DND-41 (cell line): ENCODE measurements around the gene GFI1B.
"Not testable (repeated sequence)": the region's sequence is repeated elsewhere in the genome, so short reads cannot be mapped to it uniquely, and the experiment has no call there.

Experiments used
- ATAC-seq: fragments of 200-7000 bp; cut with Tn5 transposase; 3 replicates; pipeline ENCODE4 v1.9.1; 2021; ENCODE audit warnings: low read depth; ENCODE audit not compliant: insufficient read depth
- DNase-seq: peaks from one replicate; pipeline ENCODE4 v3.0.0-alpha.2; 2020
- H2AFZ ChIP-seq: 2 replicates; pipeline ENCODE4 v1.6.0; 2012; ENCODE audit warnings: low read depth, low read length
- H3K27ac ChIP-seq: 2 replicates; pipeline ENCODE4 v1.5.1; 2012; ENCODE audit warnings: low read length, inconsistent platforms
- H3K27me3 ChIP-seq: fragments of 200-600 bp; sonication (generic); 2 replicates; pipeline ENCODE4 v1.6.0; 2012; ENCODE audit warnings: low read length, mild to moderate bottlenecking, inconsistent platforms; ENCODE audit not compliant: insufficient read depth, poor library complexity
- H3K36me3 ChIP-seq: 2 replicates; pipeline ENCODE4 v1.5.1; 2012; ENCODE audit warnings: low read length, inconsistent platforms; ENCODE audit not compliant: insufficient read depth
- H3K4me1 ChIP-seq: 2 replicates; pipeline ENCODE4 v1.5.1; 2012; ENCODE audit warnings: mild to moderate bottlenecking, low read length; ENCODE audit not compliant: insufficient read depth
- H3K4me2 ChIP-seq: 2 replicates; pipeline ENCODE4 v1.6.0; 2012; ENCODE audit warnings: mild to moderate bottlenecking, moderate library complexity, low read length, inconsistent platforms; ENCODE audit not compliant: insufficient read depth
- H3K4me3 ChIP-seq, 2 experiments: fragments of 200-600 bp in 1 of 2; shearing (Covaris generic) in 1 of 2; 2 replicates each; pipeline ENCODE4 v1.5.1; 2012 to 2016; ENCODE audit warnings: inconsistent platforms in 2 of 2, low read length in 2 of 2, mild to moderate bottlenecking in 2 of 2, low read depth in 1 of 2, moderate library complexity in 1 of 2
- H3K79me2 ChIP-seq: 2 replicates; pipeline ENCODE4 v1.6.0; 2012; ENCODE audit warnings: low read length, inconsistent platforms; ENCODE audit not compliant: insufficient read depth
- H3K9ac ChIP-seq: 2 replicates; pipeline ENCODE4 v1.6.0; 2012; ENCODE audit warnings: low read depth, mild to moderate bottlenecking, inconsistent platforms, low read length, moderate library complexity
- H3K9me3 ChIP-seq: 2 replicates; pipeline ENCODE4 v1.5.1; 2012; ENCODE audit warnings: low read length, moderate library complexity, mild to moderate bottlenecking, inconsistent platforms; ENCODE audit not compliant: insufficient read depth, severe bottlenecking
- H4K20me1 ChIP-seq: 2 replicates; pipeline ENCODE4 v1.6.0; 2012; ENCODE audit warnings: low read length; ENCODE audit not compliant: insufficient read depth
- EZH2 ChIP-seq: IDR thresholded peaks from 3 replicates; pipeline ENCODE4 v1.6.1; 2012; ENCODE audit warnings: borderline replicate concordance, low read depth, mild to moderate bottlenecking, moderate library complexity, low read length, inconsistent platforms; ENCODE audit not compliant: severe bottlenecking
- TF ChIP-seq, protein P1 (sequence below): IDR thresholded peaks from 2 replicates; pipeline ENCODE4 v1.5.1; 2012; ENCODE audit warnings: borderline replicate concordance, low read length, moderate library complexity, mild to moderate bottlenecking; ENCODE audit not compliant: poor library complexity, severe bottlenecking; ENCODE audit errors: extremely low read depth

GFI1B gene

DNA sequence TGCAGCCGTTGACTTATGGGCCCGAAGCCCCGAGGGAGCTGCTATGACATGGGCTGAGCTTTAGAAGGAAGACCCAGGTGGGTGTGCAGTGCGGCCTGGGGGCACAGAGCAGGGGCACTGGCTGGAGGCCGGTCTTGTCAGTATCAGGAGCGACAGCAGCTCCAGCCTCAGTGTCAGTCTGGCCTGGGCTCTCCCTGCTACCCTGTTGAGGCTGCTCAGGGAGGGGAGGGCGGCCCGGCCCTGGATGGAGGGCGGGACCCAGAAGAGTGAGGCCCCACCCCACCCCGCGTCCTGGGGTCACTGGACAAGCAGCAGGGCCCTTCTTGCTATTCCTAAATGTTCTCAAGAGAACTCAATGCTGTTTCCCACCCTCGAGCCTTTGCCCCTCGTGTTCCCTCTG is 18.0 kb downstream of the GFI1B start:
- Histone ChIP-seq H3K4me3 (no peak overlapping the region), H3K4me2 (no peak overlapping the region), H3K9me3 (no peaks in the 10 kb centered on the region), H3K27me3 (peaks cover 8% of the 10 kb centered on the region), H3K79me2 (no peaks in the 10 kb centered on the region), H3K36me3 (no peaks in the 10 kb centered on the region), H3K4me1 (no peaks in the 10 kb centered on the region), H4K20me1 (no peaks in the 10 kb centered on the region), H2AFZ (no peak overlapping the region), H3K9ac (no peak overlapping the region), H3K27ac (no peak overlapping the region)
- DNase-seq (no peak), ATAC-seq (no peak)
- TF ChIP-seq EZH2: no peak
- TF ChIP-seq, protein P1, sequence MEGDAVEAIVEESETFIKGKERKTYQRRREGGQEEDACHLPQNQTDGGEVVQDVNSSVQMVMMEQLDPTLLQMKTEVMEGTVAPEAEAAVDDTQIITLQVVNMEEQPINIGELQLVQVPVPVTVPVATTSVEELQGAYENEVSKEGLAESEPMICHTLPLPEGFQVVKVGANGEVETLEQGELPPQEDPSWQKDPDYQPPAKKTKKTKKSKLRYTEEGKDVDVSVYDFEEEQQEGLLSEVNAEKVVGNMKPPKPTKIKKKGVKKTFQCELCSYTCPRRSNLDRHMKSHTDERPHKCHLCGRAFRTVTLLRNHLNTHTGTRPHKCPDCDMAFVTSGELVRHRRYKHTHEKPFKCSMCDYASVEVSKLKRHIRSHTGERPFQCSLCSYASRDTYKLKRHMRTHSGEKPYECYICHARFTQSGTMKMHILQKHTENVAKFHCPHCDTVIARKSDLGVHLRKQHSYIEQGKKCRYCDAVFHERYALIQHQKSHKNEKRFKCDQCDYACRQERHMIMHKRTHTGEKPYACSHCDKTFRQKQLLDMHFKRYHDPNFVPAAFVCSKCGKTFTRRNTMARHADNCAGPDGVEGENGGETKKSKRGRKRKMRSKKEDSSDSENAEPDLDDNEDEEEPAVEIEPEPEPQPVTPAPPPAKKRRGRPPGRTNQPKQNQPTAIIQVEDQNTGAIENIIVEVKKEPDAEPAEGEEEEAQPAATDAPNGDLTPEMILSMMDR: no peak

DNA sequence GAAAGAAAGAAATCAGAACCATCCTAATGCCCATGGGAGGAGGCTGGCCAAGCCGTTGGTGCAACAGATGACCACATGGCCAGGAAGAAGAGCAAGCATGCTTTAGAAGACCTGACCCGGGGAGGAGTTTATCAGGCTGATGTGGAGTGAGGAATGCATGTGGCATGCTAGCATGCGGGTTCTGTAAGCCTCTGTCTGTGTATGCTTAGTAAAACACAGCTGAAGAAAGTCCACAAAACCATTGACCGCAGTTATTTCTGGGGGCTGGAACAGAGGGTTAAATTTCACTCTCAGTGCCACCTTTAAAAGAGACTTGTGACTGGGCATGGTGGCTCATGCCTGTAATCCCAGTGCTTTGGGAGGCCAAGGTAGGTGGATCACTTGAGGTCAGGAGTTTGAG is 19.1 kb downstream of the GFI1B start:
- Histone ChIP-seq H2AFZ (no peak overlapping the region), H3K79me2 (no peaks in the 10 kb centered on the region), H3K4me2 (no peak overlapping the region), H3K9me3 (no peaks in the 10 kb centered on the region), H3K36me3 (no peaks in the 10 kb centered on the region), H3K27me3 (peaks cover 8% of the 10 kb centered on the region), H3K4me3 (no peak overlapping the region), H3K27ac (no peak overlapping the region), H4K20me1 (no peaks in the 10 kb centered on the region), H3K9ac (no peak overlapping the region), H3K4me1 (no peaks in the 10 kb centered on the region)
- TF ChIP-seq, protein P1: no peak
- no peak for DNase-seq
- no peak for ATAC-seq

DNA sequence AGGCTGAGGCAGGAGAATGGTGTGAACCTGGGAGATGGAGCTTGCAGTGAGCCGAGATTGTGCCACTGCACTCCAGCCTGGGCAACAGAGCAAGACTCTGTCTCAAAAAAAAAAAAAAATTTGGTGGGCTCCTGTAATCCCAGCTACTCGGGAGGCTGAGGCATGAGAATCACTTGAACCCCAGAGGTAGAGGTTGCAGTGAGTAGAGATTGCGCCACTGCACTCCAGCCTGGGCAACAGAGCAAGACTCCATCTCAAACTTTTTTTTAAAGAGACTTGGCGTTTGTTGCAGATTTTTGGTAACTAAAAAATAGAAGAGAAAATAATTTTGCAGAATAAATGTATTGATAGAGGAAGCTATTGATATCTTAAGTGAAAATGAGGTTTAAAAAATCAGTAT is 19.7 kb downstream of the GFI1B start:
- not testable (repeated sequence) for H4K20me1 ChIP-seq, H3K36me3 ChIP-seq, H3K9ac ChIP-seq, H2AFZ ChIP-seq, H3K4me3 ChIP-seq, H3K27me3 ChIP-seq, H3K4me2 ChIP-seq, H3K9me3 ChIP-seq, H3K79me2 ChIP-seq, H3K4me1 ChIP-seq, H3K27ac ChIP-seq, ATAC-seq, DNase-seq

DNA sequence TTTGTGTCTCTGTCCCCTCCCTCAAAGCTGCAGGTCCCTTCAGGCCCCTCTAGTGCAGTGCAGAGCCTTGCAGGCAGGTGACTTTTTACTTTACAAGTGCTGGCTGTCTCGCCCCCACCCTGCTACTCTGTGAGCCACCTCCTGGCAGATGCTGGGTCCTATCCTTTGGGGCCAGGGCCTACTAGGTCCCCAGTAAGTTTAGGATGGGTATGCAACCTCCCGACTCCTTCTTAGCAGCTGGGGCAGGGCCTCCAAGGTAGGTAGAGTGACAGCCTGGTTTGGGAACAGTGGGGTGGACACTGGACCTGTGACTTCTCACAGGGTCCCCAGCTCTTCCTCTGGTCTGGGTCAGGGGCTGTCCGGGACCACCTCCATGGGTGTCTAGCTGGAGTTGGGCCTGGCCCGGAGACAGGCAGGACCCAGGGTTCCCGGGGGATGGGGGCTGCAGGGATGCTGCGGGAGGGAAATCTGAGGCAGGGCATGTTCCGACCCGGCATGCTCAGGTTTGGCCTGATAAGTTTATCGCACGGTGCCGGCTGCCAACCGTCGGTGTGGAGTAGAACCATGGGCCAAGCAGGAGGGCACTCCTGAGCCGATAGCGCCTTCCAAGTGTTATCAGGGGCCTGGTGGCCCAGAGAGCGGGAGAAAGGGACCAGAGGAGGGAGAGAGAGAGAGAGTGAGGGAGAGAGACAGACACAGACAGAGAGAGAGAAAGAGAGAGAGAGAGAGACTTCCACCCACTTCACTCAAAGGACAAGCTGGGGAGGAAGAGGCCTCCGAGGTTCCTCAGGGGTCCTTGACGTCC is 20.5 kb downstream of the GFI1B start:
- Histone ChIP-seq H3K27ac (no peak overlapping the region), H3K9me3 (no peaks in the 10 kb centered on the region), H2AFZ (no peak overlapping the region), H3K79me2 (no peaks in the 10 kb centered on the region), H3K36me3 (no peaks in the 10 kb centered on the region), H3K4me2 (no peak overlapping the region), H3K27me3 (peaks cover 8% of the 10 kb centered on the region), H3K9ac (no peak overlapping the region), H3K4me3 (no peak overlapping the region), H3K4me1 (no peaks in the 10 kb centered on the region), H4K20me1 (no peaks in the 10 kb centered on the region)
- ATAC-seq (no peak), DNase-seq (no peak)
- no peak for TF ChIP-seq EZH2
- TF ChIP-seq, protein P1: no peak
